Neutrophil (primary cell): Measurements from ENCODE around the gene KDM2B.
"Not testable (repeated sequence)": the region's sequence is repeated elsewhere in the genome, so short reads cannot be mapped to it uniquely, and the experiment has no call there.

Experiments
- H3K27ac ChIP-seq: fragments of 200-600 bp; sonication (generic); 2 replicates; pipeline ENCODE4 v1.5.1; 2016; ENCODE audit warnings: mild to moderate bottlenecking, moderate library complexity
- H3K27me3 ChIP-seq: fragments of 200-600 bp; sonication (generic); 2 replicates; pipeline ENCODE4 v1.6.0; 2016; ENCODE audit warnings: mild to moderate bottlenecking
- H3K36me3 ChIP-seq: fragments of 200-600 bp; sonication (generic); 2 replicates; pipeline ENCODE4 v1.5.1; 2017
- H3K4me1 ChIP-seq, 2 experiments: fragments of 200-600 bp in 1 of 2; sonication (generic) in 1 of 2; 1 replicate in 1 of 2; 2 replicates in 1 of 2; pipeline versions ENCODE4 v1.5.1 to v1.6.1; 2013 to 2016; ENCODE audit warnings: low read depth in 1 of 2, low read length in 1 of 2, mild to moderate bottlenecking in 1 of 2, moderate library complexity in 1 of 2; ENCODE audit not compliant: control insufficient read depth in 1 of 2, insufficient read depth in 1 of 2
- H3K4me3 ChIP-seq, 2 experiments: fragments of 200-600 bp in 1 of 2; sonication (generic) in 1 of 2; 1 replicate in 1 of 2; 2 replicates in 1 of 2; pipeline ENCODE4 v1.5.1; 2013 to 2016; ENCODE audit warnings: low read depth in 1 of 2, low read length in 1 of 2, mild to moderate bottlenecking in 1 of 2, moderate library complexity in 1 of 2
- H3K9me3 ChIP-seq: fragments of 200-600 bp; sonication (generic); 2 replicates; pipeline ENCODE4 v1.5.1; 2016
- TF ChIP-seq, protein P1 (sequence below): fragments of 200-600 bp; sonication (generic); IDR thresholded peaks from 2 replicates; pipeline ENCODE4 v1.5.1; 2016; ENCODE audit warnings: antibody characterized with exemption

The KDM2B gene

GRCh38 chr12:121494093-121494787 lies 86.6 kb downstream of the KDM2B start:
- TF ChIP-seq, protein P1, sequence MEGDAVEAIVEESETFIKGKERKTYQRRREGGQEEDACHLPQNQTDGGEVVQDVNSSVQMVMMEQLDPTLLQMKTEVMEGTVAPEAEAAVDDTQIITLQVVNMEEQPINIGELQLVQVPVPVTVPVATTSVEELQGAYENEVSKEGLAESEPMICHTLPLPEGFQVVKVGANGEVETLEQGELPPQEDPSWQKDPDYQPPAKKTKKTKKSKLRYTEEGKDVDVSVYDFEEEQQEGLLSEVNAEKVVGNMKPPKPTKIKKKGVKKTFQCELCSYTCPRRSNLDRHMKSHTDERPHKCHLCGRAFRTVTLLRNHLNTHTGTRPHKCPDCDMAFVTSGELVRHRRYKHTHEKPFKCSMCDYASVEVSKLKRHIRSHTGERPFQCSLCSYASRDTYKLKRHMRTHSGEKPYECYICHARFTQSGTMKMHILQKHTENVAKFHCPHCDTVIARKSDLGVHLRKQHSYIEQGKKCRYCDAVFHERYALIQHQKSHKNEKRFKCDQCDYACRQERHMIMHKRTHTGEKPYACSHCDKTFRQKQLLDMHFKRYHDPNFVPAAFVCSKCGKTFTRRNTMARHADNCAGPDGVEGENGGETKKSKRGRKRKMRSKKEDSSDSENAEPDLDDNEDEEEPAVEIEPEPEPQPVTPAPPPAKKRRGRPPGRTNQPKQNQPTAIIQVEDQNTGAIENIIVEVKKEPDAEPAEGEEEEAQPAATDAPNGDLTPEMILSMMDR = peak; percentile 68
- no peak overlapping the region for H3K4me3 ChIP-seq
- H3K9me3 ChIP-seq = no peaks in the 10 kb centered on the region
- no peaks in the 10 kb centered on the region for H3K27me3 ChIP-seq
- peaks cover 8% of the 10 kb centered on the region in 2 experiments for H3K4me1 ChIP-seq
- H3K36me3 ChIP-seq = no peaks in the 10 kb centered on the region
- no peak overlapping the region for H3K27ac ChIP-seq

GRCh38 chr12:121490401-121491281 lies 90.2 kb downstream of the KDM2B start:
- H3K27ac ChIP-seq = no peak overlapping the region
- H3K4me3 ChIP-seq = no peak overlapping the region
- TF ChIP-seq, protein P1 = no peak
- H3K27me3 ChIP-seq = no peaks in the 10 kb centered on the region
- no peaks in the 10 kb centered on the region for H3K36me3 ChIP-seq
- no peaks in the 10 kb centered on the region for H3K9me3 ChIP-seq
- peaks cover 8% of the 10 kb centered on the region in 2 experiments for H3K4me1 ChIP-seq

- Histone ChIP-seq H3K4me1 (peaks cover 8% of the 10 kb centered on the region in 2 experiments), H3K27me3 (no peaks in the 10 kb centered on the region), H3K4me3 (no peak overlapping the region), H3K36me3 (no peaks in the 10 kb centered on the region), H3K9me3 (no peaks in the 10 kb centered on the region), H3K27ac (no peak overlapping the region)
- TF ChIP-seq, protein P1 = no peak
Observed at GRCh38 chr12:121489874-121490273, 90.9 kb downstream of the KDM2B start.

GRCh38 chr12:121484967-121485366 lies 95.9 kb downstream of the KDM2B start:
- Histone ChIP-seq H3K4me1 (no peaks in the 10 kb centered on the region), H3K36me3 (no peaks in the 10 kb centered on the region), H3K9me3 (no peaks in the 10 kb centered on the region), H3K27me3 (no peaks in the 10 kb centered on the region), H3K27ac (no peak overlapping the region), H3K4me3 (no peak overlapping the region)
- TF ChIP-seq, protein P1 = no peak

DNA sequence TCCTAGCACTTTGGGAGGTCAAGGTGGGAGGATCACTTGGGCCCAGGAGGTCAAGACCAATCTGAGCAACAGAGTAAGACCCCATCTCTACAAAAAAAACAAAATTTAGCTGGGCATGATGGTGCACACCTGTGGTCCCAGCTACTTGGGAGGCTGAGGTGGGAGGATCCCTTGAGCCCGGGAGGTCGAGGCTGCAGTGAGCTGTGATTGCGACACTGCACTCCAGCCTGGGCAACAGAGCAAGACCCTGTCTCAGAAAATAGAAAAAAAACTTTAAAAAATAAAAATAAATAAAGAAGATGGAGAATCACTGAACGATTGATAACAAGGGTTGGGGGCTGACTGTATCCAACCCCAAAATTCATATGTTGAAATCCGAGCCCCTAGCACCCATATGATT lies 96.3 kb downstream of the KDM2B start:
- H3K4me3 ChIP-seq, H3K9me3 ChIP-seq, H3K36me3 ChIP-seq, H3K27me3 ChIP-seq, H3K27ac ChIP-seq, H3K4me1 ChIP-seq: not testable (repeated sequence)

- Histone ChIP-seq H3K27me3 (no peaks in the 10 kb centered on the region), H3K36me3 (no peaks in the 10 kb centered on the region), H3K9me3 (no peaks in the 10 kb centered on the region), H3K27ac (no peak overlapping the region), H3K4me1 (no peaks in the 10 kb centered on the region), H3K4me3 (no peak overlapping the region)
- TF ChIP-seq, protein P1 = no peak
Observed at GRCh38 chr12:121483949-121484348, 96.9 kb downstream of the KDM2B start.
